ENCODE data around the gene SOX1.

SOX1 gene

GRCh38 chr13:112059457-112060281 lies 7.3 kb upstream of the SOX1 start:
- DNase-seq = no peak

- no peak for DNase-seq
These were observed 6.6 kb upstream of the SOX1 start for GRCh38 chr13:112060282-112060830.

- DNase-seq = no peak
These were observed 6.0 kb upstream of the SOX1 start for GRCh38 chr13:112060899-112061366.

- no peak for DNase-seq
These were observed 5.4 kb upstream of the SOX1 start for GRCh38 chr13:112061367-112062061.

- DNase-seq = no peak
These were observed 4.8 kb upstream of the SOX1 start for GRCh38 chr13:112062072-112062567.

GRCh38 chr13:112062571-112063570 lies 4.1 kb upstream of the SOX1 start:
- no peak for DNase-seq

GRCh38 chr13:112063807-112064206 lies 3.1 kb upstream of the SOX1 start:
- no peak for DNase-seq

- no peak for DNase-seq
These were observed 2.7 kb upstream of the SOX1 start for GRCh38 chr13:112064222-112064621.

- DNase-seq = no peak
These were observed 1.5 kb upstream of the SOX1 start for GRCh38 chr13:112065521-112065866.

GRCh38 chr13:112065867-112066623 lies 904 bp upstream of the SOX1 start:
- no peak for DNase-seq

GRCh38 chr13:112066624-112067004 lies 335 bp upstream of the SOX1 start:
- DNase-seq = peak in 9 of 14 donors; percentile 19 to 77 (median 38)

GRCh38 chr13:112067871-112068539 lies 1.1 kb downstream of the SOX1 start:
- DNase-seq = peak in 1 of 14 donors; percentile 31

GRCh38 chr13:112068540-112069060 lies 1.7 kb downstream of the SOX1 start:
- DNase-seq = no peak

GRCh38 chr13:112069061-112069844 lies 2.3 kb downstream of the SOX1 start:
- DNase-seq = no peak

- no peak for DNase-seq
These were observed 2.9 kb downstream of the SOX1 start for GRCh38 chr13:112069845-112070251.

GRCh38 chr13:112071102-112071722 lies 4.3 kb downstream of the SOX1 start:
- no peak for DNase-seq

- peak in 1 of 14 donors; percentile 71 for DNase-seq
These were observed 5.0 kb downstream of the SOX1 start for GRCh38 chr13:112071723-112072533.

Measured in C1 segment of cervical spinal cord (tissue), 14 donors.